OCI-LY7 (cell line): ENCODE data around the gene MARS1.

Experiments
- CTCF ChIP-seq: fragments of 200-600 bp; sonication (generic); conservative IDR thresholded peaks from 2 replicates; pipeline ENCODE4 v1.5.1; 2014; ENCODE audit warnings: mild to moderate bottlenecking, antibody characterized with exemption, low read length, moderate library complexity, mixed read lengths
- EZH2phosphoT487 ChIP-seq: fragments of 200-600 bp; sonication (generic); IDR thresholded peaks from 2 replicates; pipeline ENCODE4 v1.6.1; 2018; ENCODE audit warnings: low read depth, borderline replicate concordance, mild to moderate bottlenecking, mixed run types, antibody characterized with exemption, low read length, moderate library complexity, mixed read lengths

GRCh38 chr12:57467212-57467874 lies 20.5 kb upstream of the MARS1 start:
- no peak for TF ChIP-seq CTCF
- no peak for TF ChIP-seq EZH2phosphoT487
